GM23248 (cell line): Measurements from ENCODE around the gene KCTD16. TPM values are rescaled to one million over a fixed set of nuclear protein-coding genes. Genes with fewer than 3 reads are reported as not detected.

Source experiments
- DNase-seq: peaks from one replicate; pipeline ENCODE4 v3.0.0-alpha.2; 2015
- H2AFZ ChIP-seq: fragments of 200-600 bp; sonication (generic); 2 replicates; pipeline ENCODE4 v1.6.1; 2016; ENCODE audit warnings: antibody characterized with exemption
- H3F3A ChIP-seq: fragments of 200-600 bp; sonication (generic); 2 replicates; pipeline ENCODE4 v1.6.1; 2016; ENCODE audit warnings: mild to moderate bottlenecking, antibody characterized with exemption, mixed run types; ENCODE audit not compliant: insufficient read depth
- H3K27ac ChIP-seq: fragments of 200-600 bp; sonication (generic); 2 replicates; pipeline ENCODE4 v1.5.1; 2016; ENCODE audit warnings: mild to moderate bottlenecking
- H3K27me3 ChIP-seq: fragments of 200-600 bp; sonication (generic); replicated peaks from 2 replicates; pipeline ENCODE4 v1.6.1; 2016; ENCODE audit warnings: mild to moderate bottlenecking; ENCODE audit not compliant: insufficient read depth
- H3K36me3 ChIP-seq: fragments of 200-600 bp; sonication (generic); 2 replicates; pipeline ENCODE4 v1.6.1; 2016; ENCODE audit warnings: low read depth, mild to moderate bottlenecking
- H3K4me1 ChIP-seq: fragments of 200-600 bp; sonication (generic); 2 replicates; pipeline ENCODE4 v1.6.1; 2016; ENCODE audit warnings: mild to moderate bottlenecking; ENCODE audit not compliant: insufficient read depth
- H3K4me2 ChIP-seq: fragments of 200-600 bp; sonication (generic); one replicate; pipeline ENCODE4 v1.6.1; 2016; ENCODE audit warnings: mild to moderate bottlenecking; ENCODE audit not compliant: unreplicated experiment
- H3K4me3 ChIP-seq: fragments of 200-600 bp; sonication (generic); 2 replicates; pipeline ENCODE4 v1.5.1; 2016; ENCODE audit warnings: mild to moderate bottlenecking
- H3K79me2 ChIP-seq: fragments of 200-600 bp; sonication (generic); 2 replicates; pipeline ENCODE4 v1.6.1; 2016; ENCODE audit warnings: mild to moderate bottlenecking; ENCODE audit not compliant: insufficient read depth
- H3K9ac ChIP-seq: fragments of 200-600 bp; sonication (generic); 2 replicates; pipeline ENCODE4 v1.6.1; 2016; ENCODE audit warnings: mild to moderate bottlenecking
- H3K9me2 ChIP-seq: fragments of 200-600 bp; sonication (generic); 2 replicates; pipeline ENCODE4 v1.6.1; 2016; ENCODE audit warnings: mixed run types, mild to moderate bottlenecking, moderate library complexity; ENCODE audit not compliant: insufficient read depth
- H3K9me3 ChIP-seq: fragments of 200-600 bp; sonication (generic); one replicate; pipeline ENCODE4 v1.6.1; 2017; ENCODE audit warnings: low read depth
- H4K20me1 ChIP-seq: fragments of 200-600 bp; sonication (generic); 2 replicates; pipeline ENCODE4 v1.6.0; 2016; ENCODE audit not compliant: insufficient read depth
- EZH2 ChIP-seq: fragments of 200-600 bp; sonication (generic); IDR thresholded peaks from 2 replicates; pipeline ENCODE4 v1.6.1; 2018; ENCODE audit warnings: antibody characterized with exemption, mild to moderate bottlenecking; ENCODE audit not compliant: insufficient read depth, poor library complexity, severe bottlenecking
- EZH2phosphoT487 ChIP-seq: fragments of 200-600 bp; sonication (generic); IDR thresholded peaks from 2 replicates; pipeline ENCODE4 v1.6.1; 2018; ENCODE audit warnings: antibody characterized with exemption, moderate library complexity, mild to moderate bottlenecking, low read depth; ENCODE audit not compliant: insufficient read depth
- WGBS, 2 experiments: methylation state at CpG; one replicate each; pipeline ENCODE4 v1.1.6; 2015 to 2017; ENCODE audit warnings: low lambda C conversion rate in 2 of 2, low coverage in 1 of 2; ENCODE audit errors: missing lambda C conversion rate in 2 of 2; 5-methylcytosine and 5-hydroxymethylcytosine counted together
- in situ Hi-C: fragments of 300-500 bp; cut with MboI; formaldehyde crosslinking; loops from 2 replicates; pipeline ENCODE4 v1.15.0; 2020
- polyA plus RNA-seq: library from polyadenylated mRNA; unstranded; fragments of >200 nt; fragmentation: Nextera tagmentation; extraction: Ambion mirVana; gene quantifications from 2 replicates; pipeline ENCODE4 v1.2.1, GENCODE V29; 2016
- total RNA-seq: library from RNA; depleted of rRNA; stranded (reverse); fragments of >200 nt; shearing (Covaris generic); gene quantifications from 2 replicates; pipeline ENCODE4 v1.2.3, GENCODE V29; 2014

The KCTD16 gene
- total and polyA plus RNA-seq, 2 experiments from 2014 or later: 0.25 to 0.65 TPM

GRCh38 chr5:144144956-144145751 is 25.5 kb upstream of the KCTD16 start:
- Histone ChIP-seq H3K9ac (no peak overlapping the region), H3K9me2 (no peaks in the 10 kb centered on the region), H3K79me2 (no peaks in the 10 kb centered on the region), H3K4me1 (peaks cover 23% of the 10 kb centered on the region), H3K4me2 (no peak overlapping the region), H3F3A (peaks cover 16% of the 10 kb centered on the region), H3K27me3 (no peaks in the 10 kb centered on the region), H3K27ac (no peak overlapping the region), H3K9me3 (no peaks in the 10 kb centered on the region), H3K36me3 (no peaks in the 10 kb centered on the region), H2AFZ (no peak overlapping the region), H3K4me3 (no peak overlapping the region), H4K20me1 (no peaks in the 10 kb centered on the region)
- WGBS, 2 experiments: 81 to 84% methylated on average over 4 of the region's 4 CpGs
- TF ChIP-seq EZH2 (no peak), EZH2phosphoT487 (no peak)
- no peak for DNase-seq
- in situ Hi-C loops: loop anchor here (10.0 kb wide), 1 partner anchor 740 kb away; the partner anchor contains the start of gene NR3C1

GRCh38 chr5:144151026-144151425 is 19.6 kb upstream of the KCTD16 start:
- Histone ChIP-seq H3K36me3 (no peaks in the 10 kb centered on the region), H3K9me3 (no peaks in the 10 kb centered on the region), H3K27me3 (no peaks in the 10 kb centered on the region), H3K4me3 (no peak overlapping the region), H3F3A (peaks cover 34% of the 10 kb centered on the region; the same call in 1 of the 2 replicates), H3K4me2 (peak overlapping the region; percentile 34), H3K9ac (no peak overlapping the region), H3K9me2 (no peaks in the 10 kb centered on the region), H2AFZ (no peak overlapping the region), H3K27ac (peak overlapping the region; percentile 18), H3K79me2 (no peaks in the 10 kb centered on the region), H4K20me1 (no peaks in the 10 kb centered on the region), H3K4me1 (peaks cover 11% of the 10 kb centered on the region; the same call in 1 of the 2 replicates)
- TF ChIP-seq EZH2phosphoT487 (no peak), EZH2 (no peak)
- in situ Hi-C loops: no loop called here
- 73 to 94% methylated on average over 3 of the region's 3 CpGs for WGBS, 2 experiments
- DNase-seq: peak; percentile 52

GRCh38 chr5:144156767-144157171 is 13.9 kb upstream of the KCTD16 start:
- peaks cover 32% of the 10 kb centered on the region for H3K36me3 ChIP-seq
- H3K4me1 ChIP-seq: peaks cover 14% of the 10 kb centered on the region; the same call in 1 of the 2 replicates
- TF ChIP-seq EZH2 (no peak), EZH2phosphoT487 (no peak)
- peak overlapping the region; percentile 20; the same call in 1 of the 2 replicates for H3K27ac ChIP-seq
- no peaks in the 10 kb centered on the region for H3K9me2 ChIP-seq
- H3F3A ChIP-seq: peaks cover 56% of the 10 kb centered on the region
- 90 to 92% methylated on average over 2 of the region's 2 CpGs for WGBS, 2 experiments
- peak; percentile 46 for DNase-seq
- H3K79me2 ChIP-seq: peaks cover 27% of the 10 kb centered on the region
- H3K27me3 ChIP-seq: no peaks in the 10 kb centered on the region
- no peak overlapping the region for H2AFZ ChIP-seq
- H4K20me1 ChIP-seq: no peaks in the 10 kb centered on the region
- H3K4me2 ChIP-seq: no peak overlapping the region
- in situ Hi-C loops: no loop called here
- H3K9me3 ChIP-seq: no peaks in the 10 kb centered on the region
- H3K9ac ChIP-seq: no peak overlapping the region
- no peak overlapping the region for H3K4me3 ChIP-seq

- peaks cover 69% of the 10 kb centered on the region for H3F3A ChIP-seq
- in situ Hi-C loops: no loop called here
- H3K27ac ChIP-seq: no peak overlapping the region
- H3K4me2 ChIP-seq: no peak overlapping the region
- H2AFZ ChIP-seq: no peak overlapping the region
- no peaks in the 10 kb centered on the region for H3K27me3 ChIP-seq
- DNase-seq: peak; percentile 37
- TF ChIP-seq EZH2phosphoT487 (no peak), EZH2 (no peak)
- H4K20me1 ChIP-seq: 0 out of 2 replicates have a peak, but pooled peaks cover 6% of the 10 kb centered on the region
- H3K36me3 ChIP-seq: peaks cover 89% of the 10 kb centered on the region
- H3K4me1 ChIP-seq: peaks cover 43% of the 10 kb centered on the region
- H3K9me2 ChIP-seq: no peaks in the 10 kb centered on the region
- H3K79me2 ChIP-seq: peaks cover 87% of the 10 kb centered on the region
- 96 to 100% methylated on average over 1 of the region's 1 CpG for WGBS, 2 experiments
- no peak overlapping the region for H3K4me3 ChIP-seq
- no peaks in the 10 kb centered on the region for H3K9me3 ChIP-seq
- no peak overlapping the region for H3K9ac ChIP-seq
Observed at GRCh38 chr5:144162686-144163085, 8.0 kb upstream of the KCTD16 start.
